Activated CD8-positive, alpha-beta T cell treated with anti-CD3 and anti-CD28 coated beads for 36 hours (primary cell): Measurements from ENCODE around the gene TRANK1. TPM values are rescaled to one million over a fixed set of nuclear protein-coding genes. Genes with fewer than 3 reads are reported as not detected.
A peak's percentile ranks its signal among the peaks of the same experiment; 100 is the strongest.
"Not testable (repeated sequence)": the region's sequence is repeated elsewhere in the genome, so short reads cannot be mapped to it uniquely, and the experiment has no call there.

Experiments used
- ATAC-seq: fragments of 200-7000 bp; cut with Tn5 transposase; one replicate; pipeline ENCODE4 v1.10.0; 2021; ENCODE audit warnings: mild to moderate bottlenecking, moderate library complexity
- CTCF ChIA-PET: fragments of 350-600 bp; sonication (Branson Sonifier 250); formaldehyde crosslinking; loops from one replicate; lab custom pipeline; 2021; ENCODE audit warnings: antibody characterized with exemption; lab: Charles Lee
- POLR2A ChIA-PET: fragments of 350-600 bp; sonication (Branson Sonifier 250); formaldehyde crosslinking; loops from one replicate; lab custom pipeline; 2021; ENCODE audit warnings: antibody characterized with exemption; lab: Charles Lee
- DNase-seq: peaks from one replicate; pipeline ENCODE4 v3.0.0-alpha.2; 2020
- H3K27ac Mint-ChIP-seq: one replicate; pipeline ENCODE4 v1.8.0; 2021; ENCODE audit warnings: mild to moderate bottlenecking, mixed read lengths
- H3K27me3 Mint-ChIP-seq: one replicate; pipeline ENCODE4 v1.8.0; 2021; ENCODE audit warnings: mixed read lengths
- H3K36me3 Mint-ChIP-seq: one replicate; pipeline ENCODE4 v1.8.0; 2021; ENCODE audit warnings: low read depth, mixed read lengths
- H3K4me1 Mint-ChIP-seq: one replicate; pipeline ENCODE4 v1.8.0; 2021; ENCODE audit warnings: low read depth, mixed read lengths
- H3K4me3 Mint-ChIP-seq: one replicate; pipeline ENCODE4 v1.8.0; 2021; ENCODE audit warnings: mild to moderate bottlenecking, moderate library complexity, mixed read lengths
- H3K9me3 Mint-ChIP-seq: one replicate; pipeline ENCODE4 v1.8.0; 2021; ENCODE audit warnings: mixed read lengths
- CTCF ChIP-seq: fragments of 200-600 bp; IDR thresholded peaks from one replicate; pipeline ENCODE4 v1.8.0; 2022; ENCODE audit warnings: antibody characterized with exemption, mild to moderate bottlenecking
- intact Hi-C: fragments of 100-400 bp; cut with micrococcal nuclease; formaldehyde crosslinking; loops from one replicate; pipeline ENCODE4 v1.10.0; 2022
- total RNA-seq, 2 experiments: library from RNA; stranded (reverse); gene quantifications; one replicate each; pipeline ENCODE4 v1.2.3, GENCODE V29; 2021

The TRANK1 gene
- total RNA-seq, 2 experiments from 2014 or later: 16.0 to 17.4 TPM

- Mint-ChIP-seq H3K36me3 (peaks cover 4% of the 10 kb centered on the region), H3K27me3 (no peaks in the 10 kb centered on the region), H3K4me3 (peak overlapping the region; percentile 63), H3K9me3 (no peaks in the 10 kb centered on the region), H3K27ac (peak overlapping the region; percentile 75), H3K4me1 (peaks cover 64% of the 10 kb centered on the region)
- ChIA-PET POLR2A (interaction anchor here (0.8 to 1.9 kb wide), 5 partner anchors 11 to 53 kb away, joined by 3 to 7 read pairs (median 4); no protein-coding TSS in a partner anchor), CTCF (interaction anchor here (1.1 to 7.3 kb wide), 5 partner anchors 13 to 83 kb away, joined by 3 to 49 read pairs (median 6); no protein-coding TSS in a partner anchor)
- DNase-seq: peak; percentile 23
- ATAC-seq: peak; percentile 12
- intact Hi-C loops: loop anchor here (5.0 kb wide), 1 partner anchor 52 kb away; no protein-coding TSS in a partner anchor
- no peak for TF ChIP-seq CTCF
These were observed 39.3 kb downstream of the TRANK1 start for GRCh38 chr3:36905545-36905944.

- CTCF ChIA-PET: interaction anchor here (1.3 to 7.3 kb wide), 3 partner anchors 54 to 84 kb away, joined by 4 to 49 read pairs (median 4); no protein-coding TSS in a partner anchor
- no peak for TF ChIP-seq CTCF
- Mint-ChIP-seq H3K27ac (peak overlapping the region; percentile 15), H3K4me3 (no peak overlapping the region), H3K27me3 (no peaks in the 10 kb centered on the region), H3K36me3 (peaks cover 4% of the 10 kb centered on the region), H3K4me1 (peaks cover 66% of the 10 kb centered on the region), H3K9me3 (no peaks in the 10 kb centered on the region)
- ATAC-seq: no peak
- intact Hi-C loops: loop anchor here (5.0 kb wide), 1 partner anchor 53 kb away; no protein-coding TSS in a partner anchor
- POLR2A ChIA-PET: interaction anchor here (1.5 to 1.9 kb wide), 2 partner anchors 10 to 15 kb away, joined by 4 to 6 read pairs; no protein-coding TSS in a partner anchor
- DNase-seq: no peak
These were observed 40.2 kb downstream of the TRANK1 start for GRCh38 chr3:36904641-36905040.

GRCh38 chr3:36904065-36904464 lies 40.8 kb downstream of the TRANK1 start:
- DNase-seq, ATAC-seq, H3K27ac Mint-ChIP-seq, H3K27me3 Mint-ChIP-seq, H3K4me3 Mint-ChIP-seq, H3K36me3 Mint-ChIP-seq, H3K9me3 Mint-ChIP-seq, intact Hi-C loops: not testable (repeated sequence)
- POLR2A ChIA-PET: interaction anchor here (1.1 to 1.5 kb wide), 2 partner anchors 11 to 16 kb away, joined by 3 to 4 read pairs; no protein-coding TSS in a partner anchor
- H3K4me1 Mint-ChIP-seq: peaks cover 62% of the 10 kb centered on the region
- CTCF ChIA-PET: interaction anchor here (1.3 to 7.3 kb wide), 2 partner anchors 54 to 61 kb away, joined by 4 to 49 read pairs; no protein-coding TSS in a partner anchor

- peak overlapping the region; percentile 1 for H3K4me3 Mint-ChIP-seq
- H3K9me3 Mint-ChIP-seq: no peaks in the 10 kb centered on the region
- intact Hi-C loops: no loop called here
- ChIA-PET POLR2A (interaction anchor here (1.1 to 1.4 kb wide), 2 partner anchors 10 to 27 kb away, joined by 3 read pairs; no protein-coding TSS in a partner anchor), CTCF (interaction anchor here (1.0 to 2.2 kb wide), 3 partner anchors 19 to 60 kb away, joined by 4 to 11 read pairs (median 4); no protein-coding TSS in a partner anchor)
- no peak for TF ChIP-seq CTCF
- peaks cover 55% of the 10 kb centered on the region for H3K4me1 Mint-ChIP-seq
- peak; percentile 45 for ATAC-seq
- DNase-seq: peak; percentile 42
- peaks cover 5% of the 10 kb centered on the region for H3K36me3 Mint-ChIP-seq
- H3K27ac Mint-ChIP-seq: peak overlapping the region; percentile 44
- no peaks in the 10 kb centered on the region for H3K27me3 Mint-ChIP-seq
These were observed 41.6 kb downstream of the TRANK1 start for GRCh38 chr3:36903119-36903882.

GRCh38 chr3:36901588-36901987 lies 43.3 kb downstream of the TRANK1 start:
- CTCF ChIA-PET: interaction anchor here (1.2 to 2.2 kb wide), 3 partner anchors 11 to 57 kb away, joined by 3 to 11 read pairs (median 4); no protein-coding TSS in a partner anchor
- H3K4me3 Mint-ChIP-seq: no peak overlapping the region
- no peaks in the 10 kb centered on the region for H3K27me3 Mint-ChIP-seq
- H3K9me3 Mint-ChIP-seq: no peaks in the 10 kb centered on the region
- no peak for TF ChIP-seq CTCF
- ATAC-seq (no peak), DNase-seq (no peak)
- POLR2A ChIA-PET: interaction anchor here (0.5 to 1.4 kb wide), 5 partner anchors 9 to 31 kb away, joined by 3 to 6 read pairs (median 3); no protein-coding TSS in a partner anchor
- H3K36me3 Mint-ChIP-seq: peaks cover 14% of the 10 kb centered on the region
- H3K4me1 Mint-ChIP-seq: peaks cover 55% of the 10 kb centered on the region
- no peak overlapping the region for H3K27ac Mint-ChIP-seq
- intact Hi-C loops: no loop called here
